ENCODE results near the gene DNMT3A. TPM values are rescaled to one million over a fixed set of nuclear protein-coding genes. Genes with fewer than 3 reads are reported as not detected.

The DNMT3A gene
- total and polyA plus RNA-seq, 2 of the 8 experiments (the other 6 are each of a cell fraction or from before 2014, with no cell fraction given), result 33.6 to 178 TPM

DNA sequence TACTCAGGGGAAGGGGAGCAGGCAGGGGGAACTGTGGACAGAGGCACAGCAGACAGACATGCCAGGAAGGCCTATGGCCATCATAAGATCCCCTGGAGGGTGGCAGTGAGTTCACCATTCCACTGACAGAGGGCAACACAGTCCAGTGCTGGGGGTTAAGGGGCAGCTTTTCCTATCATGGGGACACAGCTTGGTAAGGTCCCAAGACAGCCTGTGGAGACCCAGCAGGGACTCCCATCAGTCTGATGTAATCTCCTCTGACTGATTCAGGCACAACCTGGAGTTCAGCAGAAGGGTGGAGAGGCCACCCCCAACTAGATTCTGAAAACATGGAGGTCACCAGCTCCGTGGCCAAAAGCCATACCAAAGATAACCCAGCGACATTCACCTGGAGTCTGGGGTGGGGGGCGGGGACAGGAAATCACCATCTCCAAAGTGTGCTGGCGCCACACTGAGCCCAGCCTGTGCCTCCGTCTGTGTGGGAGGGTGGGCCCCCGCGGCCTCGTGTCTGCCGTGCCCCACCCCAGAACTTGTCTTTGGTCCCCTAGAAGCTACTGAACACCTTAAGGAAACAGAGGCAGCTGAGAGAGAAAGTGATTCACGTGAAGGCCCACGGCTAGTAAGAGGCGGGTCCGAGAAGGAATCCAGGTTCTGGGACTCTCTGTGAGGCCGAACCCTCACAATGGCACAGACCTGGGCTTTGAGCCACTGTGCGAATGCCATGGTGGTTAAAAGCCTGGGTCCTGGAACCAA lies 28.6 kb downstream of the DNMT3A start:
- H2BK5ac ChIP-seq (ENCODE audit: low read depth, low read length), result peak overlapping the region; percentile 89; the same call in 1 of the 2 replicates
- peak overlapping the region; percentile 10 for H4K5ac ChIP-seq (ENCODE audit: insufficient read length, low read depth, low read length)
- peak overlapping the region; percentile 59 for H2BK120ac ChIP-seq (replicated peaks; ENCODE audit: low read depth, low read length)
- H2BK15ac ChIP-seq (ENCODE audit: low read length), result peak overlapping the region; percentile 100; the same call in 1 of the 2 replicates
- peak overlapping the region; percentile 78 for H3K18ac ChIP-seq (ENCODE audit: extremely low read depth, low read length)
- no peak overlapping the region for H3K27ac ChIP-seq (ENCODE audit: low read depth, low read length)
- no peaks in the 10 kb centered on the region for H3K9me3 ChIP-seq (ENCODE audit: insufficient read depth in 2 of 2, low read depth in 1 of 2, low read length in 1 of 2)
- H2AFZ ChIP-seq (ENCODE audit: low read length), result no peak overlapping the region
- POLR2A ChIA-PET (ENCODE audit: partially characterized antibody), result interaction anchor here (0.6 to 2.5 kb wide), 4 partner anchors 26 to 1287 kb away, joined by 3 to 10 read pairs (median 6); partner anchors contain the start of gene RAB10
- peaks cover 5 to 57% (median 51%) of the 10 kb centered on the region in 4 experiments for H3K4me1 ChIP-seq (replicated peaks in 1 of 4; ENCODE audit: control insufficient read depth in 3 of 4, insufficient read depth in 4 of 4, low read length in 3 of 4)
- peak overlapping the region; percentile 94; the same call in 1 of the 2 replicates for H2BK12ac ChIP-seq (ENCODE audit: low read depth, low read length)
- no peaks in the 10 kb centered on the region for H3K79me1 ChIP-seq (ENCODE audit: low read depth, low read length)
- no peak for FAIRE-seq
- no peaks in the 10 kb centered on the region for H4K20me1 ChIP-seq (replicated peaks in 1 of 2; ENCODE audit: control insufficient read depth in 1 of 2, insufficient read depth in 2 of 2, low read length in 2 of 2)
- H2AK5ac ChIP-seq (ENCODE audit: low read depth, low read length), result peak overlapping the region; percentile 67
- H3K4ac ChIP-seq (replicated peaks; ENCODE audit: insufficient read length, low read depth, low read length), result no peak overlapping the region
- H4K91ac ChIP-seq (replicated peaks; ENCODE audit: insufficient read length, low read length), result peak overlapping the region; percentile 78
- CTCF ChIA-PET (ENCODE audit: partially characterized antibody), result interaction anchor here (0.6 to 15.1 kb wide), 10 partner anchors 11 to 352 kb away, joined by 3 to 178 read pairs (median 4); no protein-coding TSS in a partner anchor
- H4K8ac ChIP-seq (ENCODE audit: extremely low read depth, insufficient read depth, low read length), result no peak overlapping the region
- H3K79me2 ChIP-seq (ENCODE audit: control insufficient read depth in 1 of 2, insufficient read depth in 2 of 2, low read length in 2 of 2), result no peaks in the 10 kb centered on the region
- H3K4me2 ChIP-seq (ENCODE audit: insufficient read depth in 1 of 2, low read depth in 2 of 2, low read length in 2 of 2), result no peak overlapping the region
- no peak overlapping the region for H3K4me3 ChIP-seq (ENCODE audit: extremely low read depth in 1 of 4, insufficient read depth in 2 of 4, low read depth in 3 of 4, low read length in 4 of 4)
- DNase-seq (ENCODE audit: low read depth in 1 of 2, low spot score in 2 of 2), result no peak
- no peaks in the 10 kb centered on the region for H3K23me2 ChIP-seq (ENCODE audit: low read depth, low read length)
- no peaks in the 10 kb centered on the region for H3K36me3 ChIP-seq (ENCODE audit: control insufficient read depth in 2 of 4, insufficient read depth in 4 of 4, low read length in 3 of 4)
- WGBS, 2 experiments (ENCODE audit: extremely low coverage in 1 of 2, insufficient coverage in 1 of 2, insufficient read length in 1 of 2, insufficient replicate concordance in 2 of 2, low coverage in 1 of 2, low lambda C conversion rate in 2 of 2, missing lambda C conversion rate in 1 of 2), result 76% methylated on average over 15 of the region's 15 CpGs; no CpG with 5 or more reads in 1 of the 2 experiments
- no peak overlapping the region for H3K56ac ChIP-seq (replicated peaks; ENCODE audit: insufficient read length, low read depth, low read length)
- H3K23ac ChIP-seq (ENCODE audit: insufficient read length), result no peak overlapping the region
- no peak overlapping the region for H3K9ac ChIP-seq (replicated peaks in 1 of 4; ENCODE audit: extremely low read depth in 1 of 4, low read depth in 3 of 4, low read length in 3 of 4)
- H3K14ac ChIP-seq (ENCODE audit: insufficient read length), result no peak overlapping the region
- peak overlapping the region; percentile 95 for H2BK20ac ChIP-seq (ENCODE audit: low read length)
- no peak for TF ChIP-seq CREB1 (IDR thresholded peaks at IDR 0.05)
- TF ChIP-seq CBX8 (IDR thresholded peaks at IDR 0.05; ENCODE audit: borderline replicate concordance, low read depth, low read length), result no peak
- TF ChIP-seq FOSL1 (IDR thresholded peaks at IDR 0.05; ENCODE audit: insufficient read depth, low read depth, low read length), result no peak
- no peak for TF ChIP-seq CBX5 (IDR thresholded peaks at IDR 0.05; ENCODE audit: low read depth, low read length)
- TF ChIP-seq KDM5A (IDR thresholded peaks at IDR 0.05; ENCODE audit: low read length), result no peak
- no peaks in the 10 kb centered on the region for H3K27me3 ChIP-seq (replicated peaks in 1 of 4; ENCODE audit: control insufficient read depth in 3 of 4, extremely low read depth in 1 of 4, insufficient read depth in 3 of 4, low read length in 3 of 4)
